ENCODE measurements around the gene TEX261. TPM values are rescaled to one million over a fixed set of nuclear protein-coding genes. Genes with fewer than 3 reads are reported as not detected.

Gene TEX261
- total and polyA plus RNA-seq, 8 donors = 19.0 to 46.2 (median 41.6) TPM

GRCh38 chr2:70983506-70984227 lies 11.0 kb downstream of the TEX261 start:
- DNase-seq = peak in 2 of 6 donors; percentile 7 to 8
- Histone ChIP-seq H3K4me1 (no peaks in the 10 kb centered on the region), H3K27me3 (no peaks in the 10 kb centered on the region), H3K9me3 (no peaks in the 10 kb centered on the region), H3K4me3 (no peak overlapping the region), H3K36me3 (peaks cover under 1 to 22% (median 5%) of the 10 kb centered on the region in 3 donors), H3K27ac (no peak overlapping the region)
- FAIRE-seq = no peak
- 87 to 90% methylated on average over 8 of the region's 8 CpGs for WGBS, 2 donors
- TF ChIP-seq, protein P1, sequence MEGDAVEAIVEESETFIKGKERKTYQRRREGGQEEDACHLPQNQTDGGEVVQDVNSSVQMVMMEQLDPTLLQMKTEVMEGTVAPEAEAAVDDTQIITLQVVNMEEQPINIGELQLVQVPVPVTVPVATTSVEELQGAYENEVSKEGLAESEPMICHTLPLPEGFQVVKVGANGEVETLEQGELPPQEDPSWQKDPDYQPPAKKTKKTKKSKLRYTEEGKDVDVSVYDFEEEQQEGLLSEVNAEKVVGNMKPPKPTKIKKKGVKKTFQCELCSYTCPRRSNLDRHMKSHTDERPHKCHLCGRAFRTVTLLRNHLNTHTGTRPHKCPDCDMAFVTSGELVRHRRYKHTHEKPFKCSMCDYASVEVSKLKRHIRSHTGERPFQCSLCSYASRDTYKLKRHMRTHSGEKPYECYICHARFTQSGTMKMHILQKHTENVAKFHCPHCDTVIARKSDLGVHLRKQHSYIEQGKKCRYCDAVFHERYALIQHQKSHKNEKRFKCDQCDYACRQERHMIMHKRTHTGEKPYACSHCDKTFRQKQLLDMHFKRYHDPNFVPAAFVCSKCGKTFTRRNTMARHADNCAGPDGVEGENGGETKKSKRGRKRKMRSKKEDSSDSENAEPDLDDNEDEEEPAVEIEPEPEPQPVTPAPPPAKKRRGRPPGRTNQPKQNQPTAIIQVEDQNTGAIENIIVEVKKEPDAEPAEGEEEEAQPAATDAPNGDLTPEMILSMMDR (IDR thresholded peaks at IDR 0.05) = no peak
- intact Hi-C loops (cut with DNase I) = no loop called here
- no peak for ATAC-seq

- FAIRE-seq (no peak), ATAC-seq (no peak), DNase-seq (peak in 1 of 6 donors; percentile 5)
- TF ChIP-seq, protein P1 (IDR thresholded peaks at IDR 0.05) = no peak
- Histone ChIP-seq H3K27me3 (no peaks in the 10 kb centered on the region), H3K27ac (no peak overlapping the region), H3K9me3 (no peaks in the 10 kb centered on the region), H3K36me3 (peaks cover 0 to 15% (median 0%) of the 10 kb centered on the region in 3 donors), H3K4me3 (no peak overlapping the region), H3K4me1 (peaks cover 0 to 3% (median 2%) of the 10 kb centered on the region in 3 donors)
- intact Hi-C loops (cut with DNase I) = no loop called here
- 87 to 90% methylated on average over 3 of the region's 3 CpGs for WGBS, 2 donors
Observed at GRCh38 chr2:70982971-70983370, 11.7 kb downstream of the TEX261 start.

DNA sequence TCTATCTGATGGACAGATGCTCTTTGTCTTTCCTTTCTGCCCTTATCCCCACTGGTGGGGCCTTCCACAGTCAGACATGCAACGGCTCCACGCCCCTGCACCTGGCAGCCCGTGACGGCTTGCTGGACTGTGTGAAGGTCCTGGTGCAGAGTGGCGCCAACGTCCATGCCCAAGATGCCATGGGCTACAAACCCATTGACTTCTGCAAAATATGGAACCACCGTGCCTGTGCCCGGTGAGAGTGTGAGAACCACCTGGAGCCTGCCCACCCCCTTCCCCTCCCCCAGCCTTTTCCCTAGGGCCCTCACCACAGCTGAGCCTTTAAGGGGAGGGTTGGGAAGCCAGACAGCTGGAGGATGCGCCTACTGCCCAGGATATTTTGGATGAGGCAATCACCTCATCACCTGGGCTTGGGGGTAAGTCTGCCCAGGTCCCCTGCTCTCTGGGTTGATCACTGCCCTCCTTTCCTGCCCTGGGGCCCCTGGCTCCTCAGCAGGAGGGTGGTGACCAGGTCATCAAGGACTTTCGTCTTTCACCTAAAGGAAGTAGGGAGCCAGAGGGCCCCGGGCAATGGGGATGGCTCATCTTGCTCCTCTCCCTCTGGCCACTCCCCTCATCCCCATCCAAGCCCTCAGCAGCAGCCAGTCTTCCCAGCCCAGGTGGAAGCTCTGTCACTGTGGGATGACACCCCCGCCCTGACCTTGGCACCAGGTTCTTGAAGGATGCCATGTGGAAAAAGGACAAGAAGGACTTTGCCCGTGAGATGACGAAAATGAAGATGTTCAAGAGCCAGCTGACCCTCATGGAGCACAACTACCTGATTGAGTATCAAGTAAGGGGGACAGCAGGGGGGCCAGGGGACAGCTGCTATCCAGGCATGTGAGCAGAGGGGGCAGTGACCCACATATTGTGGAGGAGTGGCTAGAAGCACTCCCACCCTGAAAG lies 12.5 kb downstream of the TEX261 start:
- TF ChIP-seq, protein P1 (IDR thresholded peaks at IDR 0.05) = no peak
- H3K27me3 ChIP-seq = no peaks in the 10 kb centered on the region
- peak in 2 of 6 donors; percentile 9 to 12 for DNase-seq
- FAIRE-seq = no peak
- no peak overlapping the region for H3K4me3 ChIP-seq
- H3K4me1 ChIP-seq = peaks cover 5 to 8% (median 5%) of the 10 kb centered on the region in 3 donors
- no peak for ATAC-seq
- 90% methylated on average over 14 of the region's 14 CpGs for WGBS, 2 donors
- intact Hi-C loops (cut with DNase I) = no loop called here
- H3K36me3 ChIP-seq = peaks cover 0 to 13% (median 0%) of the 10 kb centered on the region in 3 donors
- no peaks in the 10 kb centered on the region for H3K9me3 ChIP-seq
- no peak overlapping the region for H3K27ac ChIP-seq

GRCh38 chr2:70981421-70981820 lies 13.3 kb downstream of the TEX261 start:
- Histone ChIP-seq H3K27ac (no peak overlapping the region), H3K27me3 (no peaks in the 10 kb centered on the region), H3K4me1 (peaks cover 5 to 8% (median 8%) of the 10 kb centered on the region in 3 donors), H3K36me3 (peaks cover 0 to 7% (median 0%) of the 10 kb centered on the region in 3 donors), H3K9me3 (no peaks in the 10 kb centered on the region), H3K4me3 (no peak overlapping the region)
- FAIRE-seq (no peak), DNase-seq (peak in 2 of 6 donors; percentile 6), ATAC-seq (no peak)
- 57 to 65% methylated on average over 2 of the region's 2 CpGs for WGBS, 2 donors
- TF ChIP-seq, protein P1 (IDR thresholded peaks at IDR 0.05) = no peak
- intact Hi-C loops (cut with DNase I) = no loop called here

All from pancreas (tissue), 10 donors.